ENCODE measurements around the gene SPAG4. TPM values are rescaled to one million over a fixed set of nuclear protein-coding genes. Genes with fewer than 3 reads are reported as not detected.

SPAG4 gene
- total RNA-seq, 4 donors from 2014 or later = 1.3 to 5.7 (median 2.6) TPM

- H3K4me3 ChIP-seq = no peak overlapping the region
- WGBS, 2 donors = 86 to 90% methylated on average over 14 of the region's 14 CpGs
- H3K27ac ChIP-seq = no peak overlapping the region
- no peaks in the 10 kb centered on the region for H3K9me3 ChIP-seq
- TF ChIP-seq CTCF (IDR thresholded peaks at IDR 0.05) (no peak), POLR2A (IDR thresholded peaks at IDR 0.05) (no peak), EP300 (IDR thresholded peaks at IDR 0.05) (no peak)
- DNase-seq (ENCODE audit: low spot score in 2 of 2) = no peak
- no peaks in the 10 kb centered on the region for H3K36me3 ChIP-seq
- H3K4me1 ChIP-seq = no peaks in the 10 kb centered on the region
- H3K27me3 ChIP-seq = no peaks in the 10 kb centered on the region
Observed at GRCh38 chr20:35588397-35588796, 27.2 kb upstream of the SPAG4 start.

GRCh38 chr20:35592339-35592974 is 23.2 kb upstream of the SPAG4 start:
- no peak for TF ChIP-seq EP300 (IDR thresholded peaks at IDR 0.05)
- TF ChIP-seq CTCF (IDR thresholded peaks at IDR 0.05) = no peak
- TF ChIP-seq POLR2A (IDR thresholded peaks at IDR 0.05) = no peak
- Histone ChIP-seq H3K9me3 (no peaks in the 10 kb centered on the region), H3K36me3 (no peaks in the 10 kb centered on the region), H3K27me3 (no peaks in the 10 kb centered on the region), H3K4me3 (no peak overlapping the region), H3K27ac (no peak overlapping the region), H3K4me1 (no peaks in the 10 kb centered on the region)
- no peak for DNase-seq (ENCODE audit: low spot score in 2 of 2)
- 15 to 29% methylated on average over 2 of the region's 2 CpGs for WGBS, 2 donors

GRCh38 chr20:35595456-35595855 is 20.2 kb upstream of the SPAG4 start:
- Histone ChIP-seq H3K4me3 (no peak overlapping the region), H3K9me3 (no peaks in the 10 kb centered on the region), H3K27ac (no peak overlapping the region), H3K27me3 (peaks cover 0 to 18% of the 10 kb centered on the region in 2 donors), H3K36me3 (no peaks in the 10 kb centered on the region), H3K4me1 (peaks cover 0 to 2% (median under 1%) of the 10 kb centered on the region in 4 donors)
- TF ChIP-seq EP300 (IDR thresholded peaks at IDR 0.05) = no peak
- no peak for DNase-seq (ENCODE audit: low spot score in 2 of 2)
- 88% methylated on average over 13 to 17 of the region's 17 CpGs for WGBS, 2 donors

GRCh38 chr20:35595901-35596300 is 19.7 kb upstream of the SPAG4 start:
- Histone ChIP-seq H3K36me3 (no peaks in the 10 kb centered on the region), H3K4me1 (peaks cover 0 to 6% (median 5%) of the 10 kb centered on the region in 4 donors), H3K9me3 (no peaks in the 10 kb centered on the region), H3K27me3 (peaks cover 0 to 23% of the 10 kb centered on the region in 2 donors), H3K4me3 (no peak overlapping the region), H3K27ac (no peak overlapping the region)
- no peak for TF ChIP-seq POLR2A (IDR thresholded peaks at IDR 0.05)
- TF ChIP-seq EP300 (IDR thresholded peaks at IDR 0.05) = no peak
- no peak for TF ChIP-seq CTCF (IDR thresholded peaks at IDR 0.05)
- WGBS, 2 donors = 67 to 71% methylated on average over 7 of the region's 7 CpGs
- DNase-seq (ENCODE audit: low spot score in 2 of 2) = no peak

- H3K36me3 ChIP-seq = no peaks in the 10 kb centered on the region
- peaks cover 0 to 19% (median 16%) of the 10 kb centered on the region in 4 donors for H3K4me1 ChIP-seq
- WGBS, 2 donors = 83 to 84% methylated on average over 2 of the region's 2 CpGs
- H3K4me3 ChIP-seq = no peak overlapping the region
- no peak for DNase-seq (ENCODE audit: low spot score in 2 of 2)
- H3K9me3 ChIP-seq = no peaks in the 10 kb centered on the region
- peaks cover 0 to 33% of the 10 kb centered on the region in 2 donors for H3K27me3 ChIP-seq
- H3K27ac ChIP-seq = no peak overlapping the region
- no peak for TF ChIP-seq EP300 (IDR thresholded peaks at IDR 0.05)
- no peak for TF ChIP-seq CTCF (IDR thresholded peaks at IDR 0.05)
- TF ChIP-seq POLR2A (IDR thresholded peaks at IDR 0.05) = no peak
Observed at GRCh38 chr20:35597186-35597585, 18.4 kb upstream of the SPAG4 start.
